Measurements from ENCODE around the gene PSMG4. TPM values are rescaled to one million over a fixed set of nuclear protein-coding genes. Genes with fewer than 3 reads are reported as not detected.

PSMG4 gene
- total and polyA plus RNA-seq, 2 of the 8 experiments (the other 6 are each of a cell fraction or from before 2014, with no cell fraction given): 40.6 to 113 TPM

DNA sequence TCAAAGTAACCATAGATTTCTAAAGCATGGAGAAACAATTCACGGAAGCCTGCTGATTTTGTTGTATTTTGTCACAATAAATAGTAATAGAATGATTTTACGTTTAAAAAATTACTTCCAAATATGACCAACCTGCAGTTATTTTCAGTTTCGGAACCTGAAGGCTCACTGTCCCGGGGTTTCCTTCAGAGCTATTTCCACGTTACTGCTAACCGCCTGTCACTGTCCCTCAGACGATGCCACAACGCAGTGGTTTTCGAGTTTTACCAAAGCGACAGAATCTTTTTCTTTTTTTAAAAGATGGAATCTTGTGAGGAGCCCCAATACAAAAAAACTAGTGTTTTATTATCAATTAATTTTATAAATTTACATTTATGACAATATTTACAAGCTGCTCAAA, 40.5 kb downstream of the PSMG4 start (continued):
- no peak for TF ChIP-seq RFX5 (IDR thresholded peaks at IDR 0.05; ENCODE audit: borderline replicate concordance, low read depth, low read length)

Data from H1 (cell line).